H4 (cell line): ENCODE results near the gene PIWIL1. TPM values are rescaled to one million over a fixed set of nuclear protein-coding genes. Genes with fewer than 3 reads are reported as not detected.
A peak's percentile ranks its signal among the peaks of the same experiment; 100 is the strongest.

ENCODE experiments used
- DNase-seq: peaks from one replicate; pipeline ENCODE4 v3.0.0-alpha.2; 2015; ENCODE audit warnings: low spot score
- total RNA-seq: library from RNA; depleted of rRNA; stranded (reverse); fragments of >200 nt; shearing (Covaris generic); gene quantifications from 2 replicates; pipeline ENCODE4 v1.2.3, GENCODE V29; 2014

Gene PIWIL1
- total RNA-seq, 1 experiment from 2014 or later: 0.06 TPM

- no peak for DNase-seq
Measured at GRCh38 chr12:130374083-130374482, 36.4 kb downstream of the PIWIL1 start.

- DNase-seq: no peak
Measured at GRCh38 chr12:130375296-130376287, 37.9 kb downstream of the PIWIL1 start.

- DNase-seq: no peak
Measured at GRCh38 chr12:130382818-130383217, 45.1 kb downstream of the PIWIL1 start.

GRCh38 chr12:130384234-130384633 is 46.5 kb downstream of the PIWIL1 start:
- no peak for DNase-seq

GRCh38 chr12:130385193-130385592 is 47.5 kb downstream of the PIWIL1 start:
- DNase-seq: no peak

- no peak for DNase-seq
Measured at GRCh38 chr12:130391186-130391585, 53.5 kb downstream of the PIWIL1 start.

- DNase-seq: no peak
Measured at GRCh38 chr12:130394906-130395305, 57.2 kb downstream of the PIWIL1 start.

- DNase-seq: no peak
Measured at GRCh38 chr12:130396667-130397066, 59.0 kb downstream of the PIWIL1 start.

GRCh38 chr12:130398100-130398848 is 60.6 kb downstream of the PIWIL1 start:
- DNase-seq: no peak

GRCh38 chr12:130401703-130402102 is 64.0 kb downstream of the PIWIL1 start:
- peak; percentile 13 for DNase-seq

- no peak for DNase-seq
Measured at GRCh38 chr12:130405332-130405731, 67.6 kb downstream of the PIWIL1 start.

GRCh38 chr12:130412384-130412783 is 74.7 kb downstream of the PIWIL1 start:
- no peak for DNase-seq

GRCh38 chr12:130413909-130414308 is 76.2 kb downstream of the PIWIL1 start:
- no peak for DNase-seq

GRCh38 chr12:130414381-130414780 is 76.7 kb downstream of the PIWIL1 start:
- no peak for DNase-seq

- no peak for DNase-seq
Measured at GRCh38 chr12:130418251-130418650, 80.6 kb downstream of the PIWIL1 start.

GRCh38 chr12:130419116-130419515 is 81.4 kb downstream of the PIWIL1 start:
- no peak for DNase-seq

GRCh38 chr12:130420071-130420470 is 82.4 kb downstream of the PIWIL1 start:
- DNase-seq: no peak

GRCh38 chr12:130421896-130422295 is 84.2 kb downstream of the PIWIL1 start:
- no peak for DNase-seq
